Measurements from ENCODE around the gene CHN2. TPM values are rescaled to one million over a fixed set of nuclear protein-coding genes. Genes with fewer than 3 reads are reported as not detected.

CHN2 gene
- polyA plus RNA-seq, 4 donors = 13.9 to 19.7 (median 17.4) TPM

- no peak for DNase-seq (ENCODE audit: low read depth in 4 of 4, low spot score in 2 of 4)
These were observed 21.6 kb downstream of the CHN2 start for GRCh38 chr7:29216128-29216527.

DNA sequence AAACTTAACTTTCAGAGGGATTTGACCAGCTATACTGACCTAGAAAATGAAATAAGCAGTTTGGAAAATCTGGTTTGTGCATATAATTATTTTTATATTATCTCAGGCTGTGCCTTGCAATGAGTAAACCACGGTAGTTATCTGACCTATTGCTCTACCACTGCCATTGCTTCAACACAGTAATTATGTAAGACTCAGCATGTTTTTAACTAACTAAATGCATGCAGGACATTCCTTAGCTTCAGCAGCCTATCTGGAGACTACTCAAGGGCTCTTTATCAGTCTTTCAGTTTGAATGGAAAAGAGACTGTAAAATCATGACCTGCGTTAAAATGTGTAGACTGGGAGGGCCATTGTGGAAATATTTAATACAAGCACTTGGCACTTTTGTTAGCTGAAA lies 22.5 kb downstream of the CHN2 start:
- DNase-seq (ENCODE audit: low read depth in 4 of 4, low spot score in 2 of 4) = no peak

- no peak for DNase-seq (ENCODE audit: low read depth in 4 of 4, low spot score in 2 of 4)
These were observed 30.2 kb downstream of the CHN2 start for GRCh38 chr7:29224726-29225125.

DNA sequence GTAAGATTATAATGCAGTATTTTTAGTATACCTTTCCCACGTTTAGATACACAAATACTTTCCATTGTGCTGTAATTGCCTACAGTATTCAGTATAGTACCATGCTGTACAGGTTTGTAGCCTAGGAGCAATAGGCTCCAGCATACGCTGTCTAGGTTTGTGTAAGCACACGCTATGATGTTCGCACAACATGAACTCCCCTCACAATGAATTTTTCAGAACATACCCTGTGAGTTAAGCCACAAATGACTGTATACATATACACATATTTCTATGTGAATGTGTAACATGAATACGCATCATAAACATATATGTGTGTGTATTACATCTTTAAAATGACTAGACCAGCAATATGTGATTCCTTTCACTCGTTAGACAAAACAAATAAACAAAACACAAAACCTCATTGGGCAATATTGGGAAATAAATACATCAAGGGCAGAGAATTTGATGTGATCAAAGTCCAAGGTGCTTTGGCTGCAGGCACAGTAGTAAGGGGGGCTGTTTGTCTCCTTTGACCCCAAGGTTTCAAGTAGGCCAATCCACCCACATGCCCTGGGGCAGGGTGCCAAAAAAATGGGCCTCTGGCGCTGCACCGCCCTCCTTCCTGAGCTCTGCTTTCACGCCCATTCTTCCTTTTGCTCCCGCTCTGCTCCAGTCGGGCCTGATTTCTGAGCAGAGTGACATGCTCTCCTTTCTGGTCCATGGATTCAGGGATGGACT lies 33.9 kb downstream of the CHN2 start:
- DNase-seq (ENCODE audit: low read depth in 4 of 4, low spot score in 2 of 4) = no peak

- DNase-seq (ENCODE audit: low read depth in 4 of 4, low spot score in 2 of 4) = no peak
These were observed 34.5 kb downstream of the CHN2 start for GRCh38 chr7:29229066-29229465.

- DNase-seq (ENCODE audit: low read depth in 4 of 4, low spot score in 2 of 4) = no peak
These were observed 35.4 kb downstream of the CHN2 start for GRCh38 chr7:29229946-29230345.

DNA sequence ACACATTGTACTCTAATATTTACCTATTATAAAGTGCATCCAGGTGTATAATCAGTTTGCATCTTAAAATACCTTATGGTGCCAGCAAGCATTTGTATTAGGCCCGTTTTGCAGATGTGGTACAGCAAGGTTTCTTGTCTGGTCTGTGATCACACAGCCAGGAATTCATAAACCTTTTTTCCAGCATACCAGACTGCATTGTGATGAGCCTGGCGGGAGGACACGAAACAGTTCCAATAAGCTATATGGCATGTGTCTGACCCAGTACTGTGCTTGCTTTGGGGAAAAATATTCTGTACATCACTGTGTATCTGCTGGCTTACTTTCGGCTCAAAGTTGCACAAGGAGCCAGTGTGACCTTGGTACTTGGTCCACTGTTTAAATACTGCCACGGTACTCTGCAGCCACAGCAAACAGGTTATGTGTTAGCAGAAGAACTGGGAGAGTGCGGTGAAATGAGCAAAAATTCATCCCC lies 36.3 kb downstream of the CHN2 start:
- DNase-seq (ENCODE audit: low read depth in 4 of 4, low spot score in 2 of 4) = no peak

- DNase-seq (ENCODE audit: low read depth in 4 of 4, low spot score in 2 of 4) = no peak
These were observed 37.2 kb downstream of the CHN2 start for GRCh38 chr7:29231671-29232232.

DNA sequence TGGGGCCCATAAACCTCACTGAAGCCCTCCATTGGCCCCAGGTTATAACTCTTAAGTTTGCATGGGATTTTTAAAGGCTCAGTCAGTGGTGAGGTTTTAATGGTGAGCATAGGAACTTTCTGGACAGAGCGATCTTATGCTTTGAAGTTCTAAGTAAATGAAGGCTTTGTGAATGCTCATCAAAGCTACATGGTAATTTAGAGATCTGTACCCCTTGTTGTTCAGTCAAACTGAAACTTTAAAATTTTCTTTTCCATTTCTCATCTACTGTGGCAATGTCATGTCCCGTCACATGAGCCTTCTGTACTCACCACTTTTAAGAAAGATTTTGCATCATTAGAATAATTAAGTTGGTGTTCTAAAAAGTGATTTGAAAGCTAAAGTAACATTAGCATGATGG lies 39.9 kb downstream of the CHN2 start:
- no peak for DNase-seq (ENCODE audit: low read depth in 4 of 4, low spot score in 2 of 4)

DNA sequence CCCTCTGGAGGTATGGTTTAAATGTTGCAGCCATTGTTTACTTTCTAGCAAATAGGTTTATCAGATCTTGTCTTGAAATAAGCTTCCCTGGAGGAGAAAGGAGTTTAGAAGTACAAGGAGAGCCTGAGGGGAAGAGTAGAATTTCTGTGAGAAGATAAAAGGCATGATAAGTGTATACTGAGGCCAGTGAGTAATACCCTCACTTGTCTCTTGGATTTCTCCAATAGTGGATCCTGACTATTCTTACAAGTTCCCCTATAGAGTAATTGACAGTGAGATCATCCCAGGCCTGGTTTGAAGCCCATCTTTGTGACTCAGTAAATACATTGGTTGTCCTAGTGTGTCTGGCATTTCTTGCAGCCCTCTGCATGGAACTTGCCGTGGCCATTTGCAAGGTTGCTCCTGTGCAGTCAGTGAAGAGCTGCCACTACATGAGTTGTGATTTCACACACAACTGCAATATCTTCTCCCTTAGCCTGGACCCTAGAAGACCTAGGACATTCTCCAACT lies 41.6 kb downstream of the CHN2 start:
- no peak for DNase-seq (ENCODE audit: low read depth in 4 of 4, low spot score in 2 of 4)

DNA sequence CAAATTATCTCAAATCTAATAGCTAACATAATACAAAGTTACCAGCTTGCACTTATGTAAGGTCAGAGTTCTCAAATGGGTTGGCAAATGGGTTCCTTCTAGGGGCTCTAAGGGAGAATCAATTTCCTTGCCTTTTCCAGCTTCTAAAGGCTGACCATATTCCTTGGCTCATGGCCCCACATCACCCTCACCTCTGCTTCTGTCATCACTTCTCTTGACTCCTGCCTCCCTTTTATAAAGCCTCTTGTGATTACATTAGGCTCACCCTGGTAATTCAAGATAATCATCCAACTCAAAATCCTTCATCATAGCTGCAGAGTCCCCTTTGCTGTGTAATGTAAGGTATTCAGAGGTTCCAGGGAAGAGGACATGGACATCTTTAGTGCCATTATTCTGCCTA lies 42.1 kb downstream of the CHN2 start:
- no peak for DNase-seq (ENCODE audit: low read depth in 4 of 4, low spot score in 2 of 4)

GRCh38 chr7:29237489-29237888 lies 42.9 kb downstream of the CHN2 start:
- no peak for DNase-seq (ENCODE audit: low read depth in 4 of 4, low spot score in 2 of 4)

GRCh38 chr7:29239638-29240037 lies 45.1 kb downstream of the CHN2 start:
- DNase-seq (ENCODE audit: low read depth in 4 of 4, low spot score in 2 of 4) = no peak

GRCh38 chr7:29242265-29242664 lies 47.7 kb downstream of the CHN2 start:
- DNase-seq (ENCODE audit: low read depth in 4 of 4, low spot score in 2 of 4) = no peak

DNA sequence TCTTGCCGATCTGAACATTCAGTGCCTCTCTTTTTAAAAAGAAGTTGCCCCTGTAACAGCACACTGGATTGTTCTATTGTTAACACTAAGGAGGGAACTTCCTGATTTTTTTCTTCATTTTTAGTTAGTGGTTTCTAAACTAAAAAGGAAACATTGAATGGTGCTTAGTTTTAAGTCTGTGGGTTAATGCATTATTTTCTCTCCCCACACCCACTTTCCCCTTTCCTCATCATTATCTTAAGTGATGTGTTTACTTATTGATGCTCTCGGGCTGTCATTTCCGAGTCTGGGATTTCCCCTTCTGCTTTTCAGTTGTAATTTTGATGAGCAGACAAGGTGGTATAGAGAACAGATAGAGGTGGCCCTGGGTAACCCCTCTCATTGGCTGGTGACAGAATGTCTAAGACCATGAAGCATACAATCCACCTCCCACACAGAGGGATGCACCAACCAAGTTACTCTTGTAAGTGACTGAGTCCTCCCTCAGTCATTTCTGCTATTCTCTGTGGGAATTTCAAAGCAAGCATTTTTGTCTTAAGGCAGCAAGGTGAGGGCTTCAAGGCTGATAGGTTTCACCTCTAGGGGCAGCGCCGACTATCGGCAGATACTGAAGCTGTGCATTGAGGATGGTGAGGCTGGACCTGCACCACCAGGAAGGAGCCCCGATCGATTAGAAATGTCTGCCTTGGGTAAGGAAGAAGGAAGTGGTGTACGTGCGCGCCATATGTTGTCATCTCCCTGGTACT lies 49.5 kb downstream of the CHN2 start:
- DNase-seq (ENCODE audit: low read depth in 4 of 4, low spot score in 2 of 4) = no peak

DNA sequence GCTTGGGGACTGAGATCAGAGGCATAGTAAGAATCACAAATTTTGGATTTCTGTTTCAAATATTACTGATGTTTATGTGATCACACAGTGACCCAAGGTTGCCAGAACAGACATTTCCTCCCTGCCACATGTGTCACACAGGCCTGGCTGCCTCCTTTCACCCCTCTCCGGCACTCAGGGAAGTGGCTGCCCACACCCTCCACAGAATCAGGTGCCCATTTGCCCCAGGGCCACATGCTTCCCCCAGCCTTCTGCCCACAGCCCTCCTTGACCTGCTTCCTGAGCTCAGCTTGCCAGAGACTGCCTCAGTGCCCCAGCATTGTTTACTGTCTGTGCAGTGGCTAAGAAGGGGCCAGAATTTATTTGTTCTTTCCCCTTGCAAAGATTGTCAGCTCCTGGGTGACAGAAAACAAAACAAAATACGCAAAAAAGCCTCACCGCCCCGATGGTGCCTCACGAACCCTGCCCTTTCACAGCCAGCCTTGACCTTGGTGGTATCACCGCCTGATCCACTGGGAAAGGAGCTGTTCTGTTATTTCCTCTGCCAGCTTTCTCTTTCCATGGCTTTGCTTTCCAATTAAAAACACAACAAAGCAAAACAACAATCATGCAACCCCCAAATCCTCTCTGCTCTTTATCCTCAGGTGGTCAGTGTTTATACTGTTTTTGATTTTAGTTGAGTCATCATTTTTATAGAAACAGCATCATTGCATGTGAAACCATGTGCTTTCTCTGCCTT lies 52.8 kb downstream of the CHN2 start:
- no peak for DNase-seq (ENCODE audit: low read depth in 4 of 4, low spot score in 2 of 4)

- DNase-seq (ENCODE audit: low read depth in 4 of 4, low spot score in 2 of 4) = no peak
These were observed 53.3 kb downstream of the CHN2 start for GRCh38 chr7:29247963-29248236.

DNA sequence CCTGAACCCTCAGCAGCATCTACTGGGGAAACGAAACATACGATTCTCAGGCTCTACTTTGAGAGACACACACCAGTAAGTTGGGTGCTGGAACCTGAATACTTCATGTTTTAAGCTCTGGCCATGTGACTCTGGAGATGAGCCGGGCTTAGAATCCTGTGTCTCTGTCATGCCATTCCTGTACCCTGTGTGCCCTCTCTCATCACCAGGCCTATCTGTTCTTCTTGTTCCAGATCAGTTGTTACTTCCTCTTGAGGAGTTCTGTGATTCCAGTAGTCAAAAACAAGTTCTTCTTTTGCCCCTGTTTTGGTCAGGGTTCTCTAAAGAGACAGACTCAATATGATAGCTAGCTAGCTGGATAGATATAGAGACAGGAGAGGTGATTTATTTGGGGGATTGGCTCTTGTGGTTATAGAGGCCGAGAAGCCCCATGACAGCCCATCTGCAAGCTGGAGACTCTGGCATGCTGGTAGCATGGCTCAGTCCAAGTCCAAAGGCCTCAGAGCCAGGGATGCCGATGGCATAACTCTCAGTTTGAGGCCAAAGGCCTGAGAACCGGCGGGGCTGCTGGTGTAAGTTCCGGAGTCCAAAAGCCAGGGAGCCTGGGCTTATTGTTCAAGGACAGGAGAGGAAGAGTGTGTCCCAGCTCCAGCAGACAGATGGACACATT lies 54.3 kb downstream of the CHN2 start:
- DNase-seq (ENCODE audit: low read depth in 4 of 4, low spot score in 2 of 4) = no peak

GRCh38 chr7:29249383-29249750 lies 54.8 kb downstream of the CHN2 start:
- no peak for DNase-seq (ENCODE audit: low read depth in 4 of 4, low spot score in 2 of 4)

- DNase-seq (ENCODE audit: low read depth in 4 of 4, low spot score in 2 of 4) = no peak
These were observed 55.3 kb downstream of the CHN2 start for GRCh38 chr7:29249860-29250259.

DNA sequence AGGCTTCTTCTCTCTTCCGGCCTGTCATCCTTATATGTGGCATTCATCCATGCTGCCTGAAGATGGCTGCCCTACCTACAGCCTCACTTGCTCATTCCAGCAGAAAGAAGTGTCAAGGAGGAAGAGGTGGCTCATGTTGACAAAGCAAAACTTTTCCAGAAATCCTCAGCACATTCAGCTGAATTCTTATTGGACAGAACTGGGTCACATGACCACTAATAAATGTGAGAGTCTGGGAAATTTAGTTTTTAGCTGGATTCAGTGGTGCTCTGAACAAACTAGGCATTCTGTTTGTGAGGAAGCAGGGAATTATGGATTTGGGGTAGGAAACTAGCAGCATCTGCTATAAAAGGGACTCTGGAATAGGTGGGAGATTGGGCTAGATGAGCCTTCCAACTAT lies 58.6 kb downstream of the CHN2 start:
- no peak for DNase-seq (ENCODE audit: low read depth in 4 of 4, low spot score in 2 of 4)
